Measurements from ENCODE around the gene SH3BP5.
A peak's percentile ranks its signal among the peaks of the same experiment; 100 is the strongest.
"Not testable (repeated sequence)": the region's sequence is repeated elsewhere in the genome, so short reads cannot be mapped to it uniquely, and the experiment has no call there.

The SH3BP5 gene, protein sequence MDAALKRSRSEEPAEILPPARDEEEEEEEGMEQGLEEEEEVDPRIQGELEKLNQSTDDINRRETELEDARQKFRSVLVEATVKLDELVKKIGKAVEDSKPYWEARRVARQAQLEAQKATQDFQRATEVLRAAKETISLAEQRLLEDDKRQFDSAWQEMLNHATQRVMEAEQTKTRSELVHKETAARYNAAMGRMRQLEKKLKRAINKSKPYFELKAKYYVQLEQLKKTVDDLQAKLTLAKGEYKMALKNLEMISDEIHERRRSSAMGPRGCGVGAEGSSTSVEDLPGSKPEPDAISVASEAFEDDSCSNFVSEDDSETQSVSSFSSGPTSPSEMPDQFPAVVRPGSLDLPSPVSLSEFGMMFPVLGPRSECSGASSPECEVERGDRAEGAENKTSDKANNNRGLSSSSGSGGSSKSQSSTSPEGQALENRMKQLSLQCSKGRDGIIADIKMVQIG

DNA sequence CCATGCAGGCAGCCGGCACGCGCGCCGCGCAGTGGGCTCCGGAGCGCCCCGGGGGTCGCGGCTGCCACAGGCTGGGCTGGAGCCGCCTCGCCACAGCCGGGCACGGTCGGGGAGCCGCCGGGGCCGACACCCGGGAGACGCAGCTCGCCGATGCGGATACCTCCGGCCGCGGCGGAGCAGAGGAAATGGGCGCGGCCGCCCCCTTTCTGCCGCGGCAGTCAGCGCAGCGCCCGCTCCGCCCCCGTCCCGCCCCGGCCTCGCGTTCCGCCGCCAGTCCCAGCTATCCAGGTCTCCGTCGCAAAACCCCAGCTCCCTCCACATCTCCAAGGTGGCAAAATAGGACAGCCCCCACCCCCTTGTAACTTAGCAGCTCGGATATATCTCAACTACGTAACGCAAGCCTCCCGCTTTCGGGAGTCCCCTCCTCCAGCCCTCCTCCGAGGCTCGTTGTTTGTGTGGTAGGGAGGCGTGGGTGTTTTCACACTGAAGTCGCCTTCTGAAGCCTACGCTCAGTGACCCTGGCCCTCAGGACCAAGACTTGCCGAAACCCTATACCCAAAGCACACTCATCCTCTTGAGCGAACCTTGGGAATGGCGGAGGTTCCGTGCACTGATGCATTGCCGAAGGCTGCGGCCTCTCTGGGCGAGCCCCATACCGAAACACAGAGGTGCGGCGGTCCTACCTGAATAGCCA lies at the start of gene SH3BP5:
TSS of gene SH3BP5 (minus strand) at position 182 of the 694 bp plus-strand sequence. CDS start at position 4, 178 bp downstream.
- DNase-seq: peak; percentile 85

DNA sequence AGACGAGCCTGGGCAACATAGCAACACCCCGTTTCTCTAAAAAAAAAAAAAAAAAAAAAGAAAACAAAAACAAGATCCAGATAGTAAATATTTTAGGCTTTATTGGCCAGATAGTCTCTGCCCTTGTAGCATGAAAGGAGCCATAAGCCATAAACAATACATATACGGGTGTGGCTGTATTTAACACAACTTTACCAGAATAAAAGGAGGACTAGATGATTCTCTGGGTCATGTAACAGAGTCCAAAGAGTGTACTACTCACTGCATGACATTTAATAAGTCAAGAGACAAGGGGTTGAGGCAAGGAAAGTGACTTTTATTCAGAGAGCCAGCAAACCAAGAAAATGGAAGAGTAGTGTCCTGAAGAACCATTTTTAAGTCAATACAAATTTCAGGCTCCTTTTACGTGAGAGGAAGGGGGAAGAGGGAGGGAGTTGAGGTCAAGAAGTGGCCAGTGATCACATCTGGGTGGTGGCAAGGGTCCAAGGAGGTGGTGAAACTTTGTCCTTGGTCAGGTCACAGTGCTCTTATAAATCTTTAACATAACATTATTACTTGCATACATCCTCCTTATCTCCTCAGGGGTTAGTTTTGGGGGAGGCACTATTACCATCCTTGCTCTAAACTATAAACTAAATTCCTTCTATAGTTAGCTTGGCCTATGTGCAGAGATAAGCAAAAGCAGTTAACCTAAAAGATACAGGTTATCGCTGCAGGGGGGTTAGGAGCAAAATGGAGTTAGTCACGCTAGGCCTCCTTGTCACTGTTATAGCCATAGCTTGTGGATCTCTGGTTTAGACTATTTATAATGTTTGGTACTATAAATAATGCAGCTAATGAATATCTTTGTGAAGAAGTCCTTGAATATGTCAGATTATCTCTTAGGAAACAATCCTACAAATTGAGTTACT lies 48.8 kb upstream of the SH3BP5 start:
- no peak for DNase-seq

DNA sequence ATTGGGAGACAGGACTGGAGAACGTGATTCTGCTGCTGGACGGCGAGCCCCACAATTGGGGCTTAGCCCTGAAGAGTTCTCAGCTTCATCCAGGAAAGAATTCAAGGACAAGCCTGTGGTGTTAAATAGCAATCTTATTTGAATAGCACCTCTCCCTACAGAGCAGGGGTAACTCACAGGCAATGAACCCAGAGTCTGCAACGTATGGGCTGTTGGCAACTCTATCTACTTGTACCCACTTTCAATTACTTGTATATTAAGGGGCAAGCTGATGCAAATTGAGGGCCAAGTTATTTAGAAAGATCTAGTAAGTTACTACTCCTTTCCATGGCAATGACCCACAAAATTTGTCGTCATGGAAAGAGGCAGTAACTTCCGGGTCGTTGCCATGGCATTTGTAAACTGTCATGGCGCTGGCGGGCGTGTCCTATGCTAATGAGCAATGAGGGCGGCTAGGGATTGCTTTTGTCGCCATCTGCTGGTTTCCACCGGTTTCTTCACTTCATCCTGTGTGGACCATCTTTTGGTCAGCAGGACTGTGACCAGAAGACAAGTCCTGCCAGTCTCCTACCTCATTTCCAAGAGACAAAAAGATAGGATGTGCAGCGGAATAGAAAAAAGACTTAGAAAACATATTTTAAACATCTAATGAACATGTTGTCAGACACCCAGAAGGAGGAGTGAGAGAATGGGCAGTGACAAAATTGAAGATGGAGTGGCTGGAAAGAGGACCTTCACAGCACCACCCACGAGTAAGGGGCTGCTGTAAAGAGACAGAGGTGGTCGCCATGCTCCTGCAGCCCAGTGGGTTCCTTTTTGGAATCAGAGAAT lies 45.8 kb upstream of the SH3BP5 start:
- peak; percentile 95 for DNase-seq

DNA sequence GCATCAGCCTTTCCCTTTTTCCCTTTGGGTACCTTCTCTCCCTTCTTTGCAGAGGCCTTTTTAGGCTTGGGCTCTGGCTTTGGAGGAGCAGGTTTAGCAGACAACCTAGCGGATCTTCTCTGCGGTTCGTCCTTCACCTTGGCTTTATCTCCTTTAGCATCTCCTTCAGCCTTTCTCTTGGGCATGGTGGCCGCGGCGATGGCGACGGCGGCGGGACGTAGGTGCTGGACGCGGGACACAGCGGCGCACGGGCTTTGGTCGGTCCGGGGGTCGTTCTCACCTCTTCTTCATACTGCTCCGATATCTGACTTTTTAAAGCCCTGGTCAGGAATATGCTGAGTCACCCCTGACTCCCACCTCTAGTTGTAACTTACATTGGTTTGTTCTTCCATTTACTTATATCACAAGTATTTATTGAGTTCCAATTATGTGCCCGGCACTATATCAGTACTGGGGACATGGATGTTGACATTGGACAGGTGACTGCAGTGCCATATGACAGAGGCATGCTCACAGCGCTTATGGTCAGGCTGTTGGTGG lies 43.1 kb upstream of the SH3BP5 start:
- no peak for DNase-seq

DNA sequence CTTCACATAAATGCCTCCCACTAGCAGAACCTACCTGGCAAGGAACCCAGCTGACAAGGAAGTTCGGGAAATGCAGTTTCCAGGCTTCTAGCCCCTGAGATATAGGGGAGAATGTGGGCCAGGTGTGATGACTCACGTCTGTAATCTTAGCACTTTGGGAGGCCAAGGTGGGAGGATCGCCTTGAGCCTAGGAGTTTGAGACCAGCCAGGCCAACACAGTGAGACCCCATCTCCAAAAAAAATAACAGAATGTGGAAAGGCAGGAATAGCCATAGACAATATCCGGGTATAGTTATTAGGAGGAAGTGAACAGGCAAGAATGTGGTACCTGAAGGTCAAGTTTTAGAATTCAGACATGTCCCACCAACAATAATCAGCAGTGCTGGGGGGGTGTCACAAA lies 40.5 kb upstream of the SH3BP5 start:
- no peak for DNase-seq

DNA sequence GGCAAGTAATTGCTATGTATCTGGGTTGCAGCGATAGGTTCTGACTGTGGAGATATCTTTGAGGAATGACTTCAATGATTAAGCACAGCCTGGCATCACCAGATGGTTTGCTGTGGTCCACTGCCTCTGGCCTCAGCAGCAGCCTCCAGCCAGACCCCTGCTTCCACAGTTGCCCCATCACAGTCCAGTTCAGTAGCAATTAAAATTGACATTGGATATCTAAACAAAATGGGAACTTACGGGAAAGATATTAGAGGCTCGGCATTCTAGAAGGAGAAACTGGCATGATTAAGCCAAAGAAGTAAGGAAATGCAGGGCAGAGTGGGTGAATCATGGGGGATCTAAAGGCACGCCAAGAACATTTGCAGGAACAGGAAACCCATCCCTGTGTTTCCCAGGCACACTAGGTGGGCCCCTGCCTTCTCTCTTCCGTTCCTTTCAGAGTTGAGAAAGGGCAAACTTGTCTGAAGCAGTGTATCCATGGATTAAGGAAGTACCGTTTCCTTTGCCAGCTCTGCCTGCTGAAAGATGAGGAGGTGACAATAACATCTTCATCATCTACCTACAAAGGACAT lies 36.3 kb upstream of the SH3BP5 start:
- DNase-seq: no peak

DNA sequence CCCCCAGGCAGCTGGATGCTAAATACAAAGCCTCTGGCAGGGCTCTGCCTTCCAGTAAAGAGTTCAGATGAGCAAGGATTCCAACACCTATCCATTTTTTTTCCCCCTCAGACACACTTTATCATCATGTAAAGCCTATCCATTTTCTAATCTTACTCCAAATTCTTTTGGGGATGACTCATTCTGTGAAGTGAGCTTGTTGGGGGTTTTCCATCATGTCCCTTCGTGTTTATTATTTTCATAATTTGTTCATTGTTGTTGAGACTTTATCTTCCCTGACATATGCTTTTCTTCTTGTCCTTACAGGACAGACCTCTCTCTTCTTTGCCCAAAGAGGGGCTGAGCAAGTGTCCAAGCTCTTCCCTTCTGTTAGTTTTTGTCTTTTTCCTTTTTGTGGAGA lies 34.7 kb upstream of the SH3BP5 start:
- DNase-seq: no peak

DNA sequence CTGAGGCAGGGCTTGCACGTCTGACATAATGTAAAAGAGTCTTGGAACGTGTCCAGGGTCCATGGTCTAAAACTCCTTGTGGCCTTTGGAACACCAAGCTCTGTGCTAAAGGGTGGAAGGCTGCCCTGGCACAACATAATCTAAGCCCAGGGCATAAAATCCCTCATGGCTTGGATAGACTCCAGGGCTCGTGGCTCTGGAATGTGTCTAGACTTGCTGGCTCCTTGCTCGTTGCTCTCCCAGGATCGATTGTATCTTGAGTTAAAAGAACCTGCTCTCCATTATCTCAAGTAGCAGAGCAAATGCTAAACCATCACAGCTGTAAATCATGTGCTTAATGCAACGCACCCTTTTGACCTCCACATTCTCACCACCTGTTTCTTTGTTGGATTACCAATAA lies 31.7 kb upstream of the SH3BP5 start:
- not testable (repeated sequence) for DNase-seq

DNA sequence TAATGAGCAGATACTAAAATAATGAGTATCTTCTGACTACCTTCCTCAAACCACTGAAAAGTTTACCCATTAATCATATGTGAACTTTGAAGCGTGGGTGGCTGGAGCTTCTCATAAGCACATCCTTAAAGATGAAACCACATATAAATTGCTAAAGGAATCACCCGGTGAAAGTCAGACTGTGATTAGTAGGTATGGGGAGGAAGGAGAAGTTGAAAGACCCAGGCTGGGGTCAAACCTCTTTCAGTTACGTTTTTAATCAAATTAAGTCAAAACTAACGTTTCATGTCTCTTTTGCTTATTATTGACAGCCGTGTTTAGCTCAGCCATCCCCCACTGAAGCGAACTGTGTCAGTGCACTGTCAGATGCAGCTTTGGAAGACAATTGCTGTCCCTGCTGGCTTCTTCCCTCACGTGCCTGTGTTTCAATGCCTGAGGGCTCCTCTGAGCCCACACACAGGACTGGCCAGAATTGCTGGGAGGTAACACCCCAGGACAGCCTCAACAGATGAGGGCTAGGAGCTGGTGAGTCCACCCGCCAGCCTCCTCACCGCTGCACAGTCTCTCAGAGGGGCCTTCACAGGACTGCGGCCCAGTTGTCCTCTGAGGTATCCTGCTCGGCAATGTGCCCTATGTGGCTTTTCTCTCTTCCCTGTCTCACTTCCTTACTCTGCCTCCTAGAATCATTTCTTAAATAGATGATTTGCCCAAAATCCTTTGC lies 29.3 kb upstream of the SH3BP5 start:
- peak; percentile 78 for DNase-seq

DNA sequence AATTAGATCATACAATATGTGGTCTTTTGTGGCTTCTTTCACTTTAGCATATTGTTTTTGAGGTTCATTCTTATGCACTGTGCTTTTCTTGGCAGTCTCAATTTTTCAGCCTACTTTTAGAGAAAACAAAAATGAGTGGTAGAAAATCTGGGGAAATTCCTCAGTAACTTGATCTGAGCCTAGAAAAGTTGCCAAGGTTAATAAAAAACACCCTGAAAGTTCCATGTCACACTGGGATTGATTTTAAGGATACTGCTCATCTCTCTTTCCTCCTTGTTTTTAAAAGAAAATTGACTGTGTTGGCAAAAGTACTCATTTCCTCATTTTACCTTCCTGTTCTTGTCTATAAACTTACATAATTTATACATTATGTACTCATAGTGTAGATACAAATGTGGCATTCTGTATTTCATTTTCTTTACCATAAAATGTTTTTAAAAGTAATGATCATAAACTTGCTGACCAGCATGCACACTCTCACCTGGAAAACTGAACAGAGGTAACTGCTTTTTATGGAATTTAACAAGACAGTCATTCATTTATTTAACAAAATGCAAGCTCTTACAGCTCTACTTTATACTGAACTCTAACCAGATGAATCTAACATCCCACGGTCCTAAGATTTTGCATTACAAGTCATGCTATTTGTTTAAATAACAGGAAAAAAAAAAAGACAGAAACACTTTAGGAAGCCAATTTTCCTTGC lies 28.6 kb upstream of the SH3BP5 start:
- DNase-seq: no peak

DNA sequence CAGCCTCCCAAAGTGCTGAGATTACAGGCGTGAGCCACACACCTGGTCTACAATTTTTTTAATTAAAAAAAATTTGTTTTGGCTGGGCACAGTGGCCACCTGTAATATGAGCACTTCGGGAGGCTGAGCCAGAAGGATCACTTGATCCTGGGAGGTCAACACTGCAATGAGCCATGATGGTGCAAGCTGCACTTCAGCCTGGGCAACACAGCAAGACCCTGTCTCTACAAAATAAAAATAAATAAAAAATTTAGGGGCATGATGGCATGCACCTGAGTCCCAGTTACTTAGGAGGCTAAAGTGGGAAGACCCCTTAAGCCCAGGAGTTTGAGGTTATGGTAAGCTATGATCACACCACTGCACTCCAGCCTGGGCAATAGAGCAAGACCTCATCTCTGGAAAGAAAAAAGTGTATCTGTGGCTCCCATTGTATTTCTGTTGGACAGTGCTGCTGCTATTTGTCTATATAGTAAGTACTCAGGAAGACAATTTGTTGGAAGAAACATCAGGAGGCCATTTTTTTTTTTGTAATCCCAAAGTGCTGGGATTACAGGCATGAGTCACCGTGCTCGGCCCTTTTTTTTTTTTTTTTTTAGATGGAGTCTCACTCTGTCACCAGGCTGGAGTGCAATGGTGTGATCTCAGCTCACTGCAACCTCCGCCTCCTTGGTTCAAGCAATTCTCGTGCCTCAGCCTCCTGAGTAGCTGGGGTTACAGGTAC lies 27.5 kb upstream of the SH3BP5 start:
- no peak for DNase-seq

DNA sequence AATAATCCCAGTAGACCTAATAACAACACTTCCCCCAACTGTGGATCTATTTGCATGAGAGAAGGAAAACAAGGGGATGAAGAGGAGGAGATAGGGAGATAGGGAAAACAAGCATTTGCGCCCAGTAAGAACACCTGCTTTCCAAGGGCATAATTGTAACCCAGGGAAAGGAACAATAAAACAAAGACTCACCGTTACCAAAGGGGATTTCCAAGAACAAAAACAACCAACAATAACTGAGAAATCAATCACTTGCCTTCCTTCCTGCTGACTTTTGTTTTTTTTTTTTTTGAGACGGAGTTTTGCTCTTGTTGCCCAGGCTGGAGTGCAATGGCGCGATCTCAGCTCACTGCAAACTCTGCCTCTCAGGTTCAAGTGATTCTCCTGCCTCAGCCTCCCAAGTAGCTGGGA lies 24.3 kb upstream of the SH3BP5 start:
- not testable (repeated sequence) for DNase-seq

DNA sequence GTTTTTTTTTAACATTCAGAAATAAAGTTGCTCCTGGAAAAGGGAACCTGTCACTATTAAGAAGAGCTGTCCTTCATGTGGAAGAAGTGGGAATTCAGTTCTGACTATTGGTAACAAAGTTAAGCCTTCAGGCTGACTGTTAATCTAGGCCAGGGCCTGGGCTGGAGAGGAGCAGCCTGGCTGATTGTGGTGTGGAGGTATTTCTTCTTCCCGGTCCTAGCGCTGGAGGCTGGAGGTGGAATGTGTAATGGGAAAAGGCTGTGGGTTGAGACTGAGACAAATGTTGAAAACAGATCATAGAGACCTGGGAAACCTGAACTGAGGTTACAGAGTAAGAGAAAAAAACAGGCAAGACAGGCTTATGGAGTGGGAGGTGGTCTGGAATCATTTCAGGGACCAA lies 23.8 kb upstream of the SH3BP5 start:
- no peak for DNase-seq

DNA sequence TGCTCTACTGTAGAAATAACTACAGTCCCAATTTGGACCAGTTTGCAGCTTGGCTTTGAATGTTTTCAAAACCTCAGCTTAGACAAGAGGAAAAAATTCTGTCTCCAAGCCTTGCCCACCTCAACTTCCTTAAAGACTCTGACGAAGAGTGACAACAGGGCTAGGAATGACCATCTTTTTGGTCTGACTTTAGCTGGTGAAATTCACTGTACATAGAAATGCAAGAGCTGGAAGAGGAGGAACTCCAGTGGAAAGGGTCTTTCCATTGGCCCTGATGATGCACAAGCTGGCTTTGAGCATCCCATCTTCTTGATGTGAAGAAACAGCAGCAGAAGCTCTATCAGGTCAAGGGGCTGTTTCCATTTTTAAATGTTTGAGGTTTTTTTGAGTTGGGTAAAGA lies 22.7 kb upstream of the SH3BP5 start:
- no peak for DNase-seq

DNA sequence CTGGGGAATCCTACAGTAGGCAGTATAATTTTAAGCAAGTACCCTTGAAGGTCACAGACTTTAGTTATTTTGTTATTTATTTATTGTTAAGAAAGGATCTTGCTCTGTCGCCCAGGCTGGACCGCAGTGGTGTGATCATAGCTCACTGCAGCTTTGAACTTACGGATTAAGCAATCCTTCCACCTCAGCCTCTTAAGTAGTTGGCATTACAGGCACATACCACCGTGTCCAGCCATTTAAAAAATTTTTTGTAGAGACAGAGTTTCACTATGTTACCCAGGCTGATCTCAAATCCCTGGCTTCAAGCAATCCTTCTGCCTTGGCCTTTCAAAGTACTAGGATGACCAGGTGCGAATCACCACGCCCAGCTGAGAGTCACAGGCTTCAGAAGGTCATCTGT lies 22.1 kb upstream of the SH3BP5 start:
- DNase-seq: no peak

DNA sequence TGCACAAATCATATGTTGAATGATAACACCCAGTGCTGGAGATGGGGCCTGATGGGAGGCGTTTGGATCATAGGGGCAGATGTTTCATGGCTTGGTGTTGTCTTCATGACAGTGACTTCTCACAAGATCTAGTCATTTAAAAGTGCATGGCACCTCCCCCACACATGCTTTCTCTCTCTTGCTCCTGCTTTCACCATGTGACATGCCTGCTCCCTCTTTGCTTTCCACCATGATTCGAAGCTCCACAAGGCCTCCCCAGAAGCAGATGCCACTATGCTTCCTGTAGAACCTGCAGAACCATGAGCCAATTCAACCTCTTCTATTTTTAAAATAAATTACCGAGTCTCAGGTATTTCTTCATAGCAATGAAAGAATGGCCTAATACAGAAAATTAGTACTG lies 17.8 kb upstream of the SH3BP5 start:
- no peak for DNase-seq

DNA sequence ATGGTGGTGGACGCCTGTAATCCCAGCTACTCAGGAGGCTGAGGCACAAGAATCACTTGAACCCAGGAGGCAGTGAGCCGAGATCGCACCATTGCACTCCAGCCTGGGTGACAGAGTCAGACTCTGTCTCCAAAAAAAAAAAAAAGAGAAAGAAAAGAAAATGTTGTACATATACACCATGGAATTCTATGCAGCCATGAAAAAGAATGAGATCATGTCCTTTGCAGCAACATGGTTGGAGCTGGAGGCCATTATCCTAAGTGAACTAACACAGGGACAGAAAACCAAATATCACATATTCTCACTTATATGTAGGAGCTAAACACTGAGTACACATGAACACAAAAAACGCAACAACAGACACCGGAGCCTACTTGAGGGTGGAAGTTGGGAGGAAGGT lies 17.1 kb upstream of the SH3BP5 start:
- not testable (repeated sequence) for DNase-seq

DNA sequence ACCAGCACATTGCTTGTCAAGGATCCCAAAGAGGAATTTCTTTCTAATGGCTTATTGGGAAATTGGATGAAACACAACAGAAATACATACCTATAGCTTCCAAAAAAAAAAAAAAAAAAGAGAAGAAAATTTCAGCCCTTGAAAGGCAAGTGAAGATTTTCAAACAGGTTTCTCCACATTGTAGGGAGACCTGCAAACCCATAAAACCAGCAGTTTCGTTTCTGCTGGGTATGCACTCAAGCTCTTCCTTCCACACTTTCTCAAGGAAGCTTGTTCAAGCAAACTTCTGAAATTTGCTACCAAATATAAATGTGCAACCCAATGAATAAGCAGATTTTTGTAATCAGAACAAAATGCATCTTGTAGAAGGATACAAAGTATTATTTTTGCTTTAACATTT lies 15.9 kb upstream of the SH3BP5 start:
- DNase-seq: no peak

DNA sequence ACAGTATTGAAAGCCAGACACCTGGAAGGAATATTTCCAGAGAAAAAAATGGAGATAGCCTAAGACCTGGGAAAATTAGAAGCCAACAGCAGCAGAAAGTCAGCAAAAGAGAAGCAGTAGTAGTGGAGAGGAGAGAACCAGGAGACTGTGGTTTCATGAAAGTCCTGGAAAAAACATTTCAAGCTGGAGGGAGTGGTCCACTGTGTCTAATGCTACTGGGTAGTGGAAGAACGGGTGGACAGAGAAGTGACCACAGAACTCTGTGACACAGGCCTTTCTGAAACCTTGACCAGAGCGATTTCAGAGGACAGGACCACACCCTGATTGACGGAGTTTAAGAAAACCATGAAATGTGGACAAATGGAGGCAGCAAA lies 15.3 kb upstream of the SH3BP5 start:
- DNase-seq: no peak

All from stimulated activated CD4-positive, alpha-beta T cell treated with anti-CD3 and anti-CD28 coated beads, Interleukin-15, amount 100 ng/mL, for 24 hours (primary cell).